Liver (tissue), 9 donors: ENCODE results near the gene HOXA1. TPM values are rescaled to one million over a fixed set of nuclear protein-coding genes. Genes with fewer than 3 reads are reported as not detected.

ENCODE experiments used
- DNase-seq: peaks from one replicate; pipeline ENCODE4 v3.0.0-alpha.2; 2017; ENCODE audit warnings: low spot score
- H3K27ac ChIP-seq, 2 donors: one replicate each; pipeline ENCODE4 v1.7.0; 2013; ENCODE audit warnings: inconsistent platforms in 2 of 2, low read length in 2 of 2, control low read depth in 1 of 2, low read depth in 1 of 2, mild to moderate bottlenecking in 1 of 2
- H3K27me3 ChIP-seq, 4 donors: one replicate each; pipeline versions ENCODE4 v1.6.1 to v1.7.0; 2013; ENCODE audit warnings: low read length in 3 of 4, inconsistent platforms in 1 of 4, mild to moderate bottlenecking in 1 of 4, moderate library complexity in 1 of 4; ENCODE audit not compliant: control insufficient read depth in 4 of 4, insufficient read depth in 4 of 4
- H3K36me3 ChIP-seq, 4 donors: one replicate each; pipeline versions ENCODE4 v1.6.1 to v1.7.0; 2013; ENCODE audit warnings: low read length in 3 of 4, mild to moderate bottlenecking in 3 of 4, low read depth in 1 of 4, moderate library complexity in 1 of 4; ENCODE audit not compliant: control insufficient read depth in 4 of 4, insufficient read depth in 3 of 4
- H3K4me1 ChIP-seq, 4 donors: one replicate each; pipeline versions ENCODE4 v1.6.1 to v1.7.0; 2013; ENCODE audit warnings: low read length in 3 of 4, mild to moderate bottlenecking in 3 of 4, moderate library complexity in 1 of 4; ENCODE audit not compliant: control insufficient read depth in 4 of 4, insufficient read depth in 4 of 4
- H3K4me3 ChIP-seq, 3 donors: one replicate each; pipeline versions ENCODE4 v1.6.1 to v1.7.0; 2013; ENCODE audit warnings: low read length in 3 of 3, control low read depth in 1 of 3, low read depth in 1 of 3, mild to moderate bottlenecking in 1 of 3
- H3K9ac ChIP-seq, 2 donors: one replicate each; pipeline ENCODE4 v1.7.0; 2013; ENCODE audit warnings: low read length in 2 of 2, mild to moderate bottlenecking in 2 of 2, moderate library complexity in 2 of 2, control low read depth in 1 of 2, low read depth in 1 of 2
- H3K9me3 ChIP-seq, 4 donors: one replicate each; pipeline versions ENCODE4 v1.6.1 to v1.7.0; 2013; ENCODE audit warnings: low read length in 3 of 4; ENCODE audit not compliant: control insufficient read depth in 4 of 4
- EGR1 ChIP-seq, 2 donors: IDR thresholded peaks; 2 replicates each; pipeline ENCODE4 v1.6.1; 2016 to 2018; ENCODE audit warnings: antibody characterized with exemption in 2 of 2, low read depth in 2 of 2
- FOXA1 ChIP-seq: IDR thresholded peaks from 2 replicates; pipeline ENCODE4 v1.6.1; 2016; ENCODE audit warnings: antibody characterized with exemption
- FOXA2 ChIP-seq: IDR thresholded peaks from 2 replicates; pipeline ENCODE4 v1.6.1; 2016; ENCODE audit warnings: antibody characterized with exemption
- GABPA ChIP-seq, 2 donors: IDR thresholded peaks in 1 of 2; conservative IDR thresholded peaks in 1 of 2; 2 replicates each; pipeline ENCODE4 v1.6.1; 2016; ENCODE audit warnings: antibody characterized with exemption in 2 of 2, mild to moderate bottlenecking in 1 of 2, moderate library complexity in 1 of 2
- HNF4A ChIP-seq, 2 donors: conservative IDR thresholded peaks; 2 replicates each; pipeline ENCODE4 v1.6.1; 2016; ENCODE audit warnings: antibody characterized with exemption in 2 of 2, mild to moderate bottlenecking in 2 of 2
- JUND ChIP-seq, 2 donors: IDR thresholded peaks; 2 replicates each; pipeline ENCODE4 v1.6.1; 2016; ENCODE audit warnings: antibody characterized with exemption in 2 of 2
- NR2F2 ChIP-seq: IDR thresholded peaks from 2 replicates; pipeline ENCODE4 v1.6.1; 2016; ENCODE audit warnings: antibody characterized with exemption
- RAD21 ChIP-seq, 2 donors: IDR thresholded peaks; 2 replicates each; pipeline ENCODE4 v1.6.1; 2016; ENCODE audit warnings: antibody characterized with exemption in 2 of 2, mild to moderate bottlenecking in 2 of 2
- RXRA ChIP-seq, 2 donors: IDR thresholded peaks; 2 replicates each; pipeline ENCODE4 v1.6.1; 2017 to 2018; ENCODE audit warnings: antibody characterized with exemption in 2 of 2, mild to moderate bottlenecking in 1 of 2
- TAF1 ChIP-seq: conservative IDR thresholded peaks from 2 replicates; pipeline ENCODE4 v1.6.1; 2016; ENCODE audit warnings: antibody characterized with exemption, mild to moderate bottlenecking
- WGBS: extraction: QIAGEN DNeasy Blood & Tissue Kit; methylation state at CpG from one replicate; pipeline ENCODE4 v1.1.7; 2013; 5-methylcytosine and 5-hydroxymethylcytosine counted together
- polyA plus RNA-seq, 2 donors: library from polyadenylated mRNA; stranded (reverse) in 1 of 2; unstranded in 1 of 2; fragments of 200-250 nt in 1 of 2; fragments of >200 nt in 1 of 2; fragmentation: Nextera tagmentation in 1 of 2; extraction: Ambion mirVana in 1 of 2; gene quantifications; one replicate each; pipeline versions ENCODE4 v1.2.1 to v1.2.3, GENCODE V29; 2013 to 2015
- total RNA-seq, 2 donors: library from RNA; depleted of rRNA; stranded (reverse); fragments of >200 nt; gene quantifications; one replicate each; pipeline ENCODE4 v1.2.3, GENCODE V29; 2014
- TF ChIP-seq, protein P1 (sequence below): IDR thresholded peaks from 2 replicates; pipeline ENCODE4 v1.6.1; 2016; ENCODE audit warnings: antibody characterized with exemption
- TF ChIP-seq, protein P2 (sequence below): fragments of 150-350 bp; IDR thresholded peaks from 2 replicates; pipeline ENCODE4 v1.5.1; 2017; ENCODE audit warnings: improper control_type of control experiment, low read depth, low read length; ENCODE audit not compliant: missing input control
- TF ChIP-seq, protein P3 (sequence below): IDR thresholded peaks from 2 replicates; pipeline ENCODE4 v1.6.1; 2016; ENCODE audit warnings: antibody characterized with exemption
- TF ChIP-seq, protein P4 (sequence below): IDR thresholded peaks from 2 replicates; pipeline ENCODE4 v1.6.1; 2016; ENCODE audit warnings: antibody characterized with exemption, mild to moderate bottlenecking
- donor health status: healthy.
- donor health status: healthy.
- donor health status: healthy.
- donor health status: healthy.
- donor health status: healthy.

Gene HOXA1
- total and polyA plus RNA-seq, 4 donors, result 0.08 to 0.28 (median 0.21) TPM

DNA sequence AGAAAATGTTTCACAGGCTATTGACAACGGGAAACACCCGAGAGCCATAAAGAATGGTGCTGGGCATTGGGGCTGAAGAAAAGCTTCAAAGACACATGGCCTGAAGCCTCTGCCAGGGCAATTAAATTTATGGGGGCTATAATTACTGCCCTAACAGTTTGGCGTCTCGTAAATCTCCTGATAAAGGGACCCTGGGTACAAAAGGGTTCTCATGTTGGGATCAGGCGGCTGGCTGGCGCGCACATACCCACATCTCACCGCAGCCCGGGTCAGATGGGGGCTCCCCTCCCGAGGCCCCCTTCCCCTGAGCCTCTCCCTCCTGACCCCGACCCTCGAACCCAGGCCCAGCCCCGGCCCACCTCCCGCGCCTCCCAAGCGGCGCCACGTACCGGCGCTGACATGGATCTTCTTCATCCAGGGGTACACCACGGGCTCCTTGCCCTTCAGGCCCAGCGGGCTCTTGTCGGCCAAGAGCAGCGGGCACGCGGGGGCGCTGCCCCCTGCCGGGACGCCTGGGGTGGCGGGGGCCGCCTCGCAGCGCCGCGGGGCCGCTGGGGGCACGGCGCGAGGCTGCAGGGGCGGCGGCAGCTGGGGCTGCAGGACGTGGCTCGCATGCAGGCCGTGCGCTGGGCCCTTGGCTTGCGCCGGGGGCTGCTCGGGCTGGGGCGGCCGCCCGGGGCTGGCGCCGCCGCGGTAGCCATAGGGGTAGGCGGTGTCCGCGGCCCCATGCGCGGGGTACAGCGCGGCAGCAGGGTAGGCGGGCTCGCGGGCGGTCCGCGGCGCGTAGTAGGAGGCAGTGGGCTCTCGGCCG is 34.1 kb upstream of the HOXA1 start:
- Histone ChIP-seq H3K27me3 (peaks cover 0 to 26% (median 8%) of the 10 kb centered on the region in 4 donors), H3K4me1 (peaks cover 0 to 9% (median 1%) of the 10 kb centered on the region in 4 donors), H3K4me3 (peak overlapping the region in 1 of 3 donors; percentile 57), H3K9me3 (peaks cover 0 to 2% (median 0%) of the 10 kb centered on the region in 4 donors), H3K9ac (no peak overlapping the region), H3K36me3 (no peaks in the 10 kb centered on the region), H3K27ac (peak overlapping the region; percentile 63 to 70)
- TF ChIP-seq GABPA (IDR thresholded peaks at IDR 0.05 in 1 of 2, conservative IDR thresholded peaks at IDR 0.05 in 1 of 2) (no peak), RXRA (IDR thresholded peaks at IDR 0.05) (no peak), FOXA1 (no peak), JUND (IDR thresholded peaks at IDR 0.05) (no peak), HNF4A (conservative IDR thresholded peaks at IDR 0.05) (no peak), TAF1 (no peak), EGR1 (IDR thresholded peaks at IDR 0.05; ENCODE audit: low read depth in 2 of 2) (no peak), NR2F2 (no peak), RAD21 (IDR thresholded peaks at IDR 0.05) (no peak), FOXA2 (no peak)
- TF ChIP-seq, protein P1, sequence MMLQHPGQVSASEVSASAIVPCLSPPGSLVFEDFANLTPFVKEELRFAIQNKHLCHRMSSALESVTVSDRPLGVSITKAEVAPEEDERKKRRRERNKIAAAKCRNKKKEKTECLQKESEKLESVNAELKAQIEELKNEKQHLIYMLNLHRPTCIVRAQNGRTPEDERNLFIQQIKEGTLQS, result no peak
- TF ChIP-seq, protein P2, sequence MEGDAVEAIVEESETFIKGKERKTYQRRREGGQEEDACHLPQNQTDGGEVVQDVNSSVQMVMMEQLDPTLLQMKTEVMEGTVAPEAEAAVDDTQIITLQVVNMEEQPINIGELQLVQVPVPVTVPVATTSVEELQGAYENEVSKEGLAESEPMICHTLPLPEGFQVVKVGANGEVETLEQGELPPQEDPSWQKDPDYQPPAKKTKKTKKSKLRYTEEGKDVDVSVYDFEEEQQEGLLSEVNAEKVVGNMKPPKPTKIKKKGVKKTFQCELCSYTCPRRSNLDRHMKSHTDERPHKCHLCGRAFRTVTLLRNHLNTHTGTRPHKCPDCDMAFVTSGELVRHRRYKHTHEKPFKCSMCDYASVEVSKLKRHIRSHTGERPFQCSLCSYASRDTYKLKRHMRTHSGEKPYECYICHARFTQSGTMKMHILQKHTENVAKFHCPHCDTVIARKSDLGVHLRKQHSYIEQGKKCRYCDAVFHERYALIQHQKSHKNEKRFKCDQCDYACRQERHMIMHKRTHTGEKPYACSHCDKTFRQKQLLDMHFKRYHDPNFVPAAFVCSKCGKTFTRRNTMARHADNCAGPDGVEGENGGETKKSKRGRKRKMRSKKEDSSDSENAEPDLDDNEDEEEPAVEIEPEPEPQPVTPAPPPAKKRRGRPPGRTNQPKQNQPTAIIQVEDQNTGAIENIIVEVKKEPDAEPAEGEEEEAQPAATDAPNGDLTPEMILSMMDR, result no peak
- TF ChIP-seq, protein P3, sequence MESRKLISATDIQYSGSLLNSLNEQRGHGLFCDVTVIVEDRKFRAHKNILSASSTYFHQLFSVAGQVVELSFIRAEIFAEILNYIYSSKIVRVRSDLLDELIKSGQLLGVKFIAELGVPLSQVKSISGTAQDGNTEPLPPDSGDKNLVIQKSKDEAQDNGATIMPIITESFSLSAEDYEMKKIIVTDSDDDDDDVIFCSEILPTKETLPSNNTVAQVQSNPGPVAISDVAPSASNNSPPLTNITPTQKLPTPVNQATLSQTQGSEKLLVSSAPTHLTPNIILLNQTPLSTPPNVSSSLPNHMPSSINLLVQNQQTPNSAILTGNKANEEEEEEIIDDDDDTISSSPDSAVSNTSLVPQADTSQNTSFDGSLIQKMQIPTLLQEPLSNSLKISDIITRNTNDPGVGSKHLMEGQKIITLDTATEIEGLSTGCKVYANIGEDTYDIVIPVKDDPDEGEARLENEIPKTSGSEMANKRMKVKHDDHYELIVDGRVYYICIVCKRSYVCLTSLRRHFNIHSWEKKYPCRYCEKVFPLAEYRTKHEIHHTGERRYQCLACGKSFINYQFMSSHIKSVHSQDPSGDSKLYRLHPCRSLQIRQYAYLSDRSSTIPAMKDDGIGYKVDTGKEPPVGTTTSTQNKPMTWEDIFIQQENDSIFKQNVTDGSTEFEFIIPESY, result no peak
- TF ChIP-seq, protein P4, sequence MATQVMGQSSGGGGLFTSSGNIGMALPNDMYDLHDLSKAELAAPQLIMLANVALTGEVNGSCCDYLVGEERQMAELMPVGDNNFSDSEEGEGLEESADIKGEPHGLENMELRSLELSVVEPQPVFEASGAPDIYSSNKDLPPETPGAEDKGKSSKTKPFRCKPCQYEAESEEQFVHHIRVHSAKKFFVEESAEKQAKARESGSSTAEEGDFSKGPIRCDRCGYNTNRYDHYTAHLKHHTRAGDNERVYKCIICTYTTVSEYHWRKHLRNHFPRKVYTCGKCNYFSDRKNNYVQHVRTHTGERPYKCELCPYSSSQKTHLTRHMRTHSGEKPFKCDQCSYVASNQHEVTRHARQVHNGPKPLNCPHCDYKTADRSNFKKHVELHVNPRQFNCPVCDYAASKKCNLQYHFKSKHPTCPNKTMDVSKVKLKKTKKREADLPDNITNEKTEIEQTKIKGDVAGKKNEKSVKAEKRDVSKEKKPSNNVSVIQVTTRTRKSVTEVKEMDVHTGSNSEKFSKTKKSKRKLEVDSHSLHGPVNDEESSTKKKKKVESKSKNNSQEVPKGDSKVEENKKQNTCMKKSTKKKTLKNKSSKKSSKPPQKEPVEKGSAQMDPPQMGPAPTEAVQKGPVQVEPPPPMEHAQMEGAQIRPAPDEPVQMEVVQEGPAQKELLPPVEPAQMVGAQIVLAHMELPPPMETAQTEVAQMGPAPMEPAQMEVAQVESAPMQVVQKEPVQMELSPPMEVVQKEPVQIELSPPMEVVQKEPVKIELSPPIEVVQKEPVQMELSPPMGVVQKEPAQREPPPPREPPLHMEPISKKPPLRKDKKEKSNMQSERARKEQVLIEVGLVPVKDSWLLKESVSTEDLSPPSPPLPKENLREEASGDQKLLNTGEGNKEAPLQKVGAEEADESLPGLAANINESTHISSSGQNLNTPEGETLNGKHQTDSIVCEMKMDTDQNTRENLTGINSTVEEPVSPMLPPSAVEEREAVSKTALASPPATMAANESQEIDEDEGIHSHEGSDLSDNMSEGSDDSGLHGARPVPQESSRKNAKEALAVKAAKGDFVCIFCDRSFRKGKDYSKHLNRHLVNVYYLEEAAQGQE, result no peak
- DNase-seq, result no peak
- WGBS, result 13% methylated on average over 72 of the region's 72 CpGs
